Neural cell (in vitro differentiated cells): ENCODE results near the gene ARHGEF12.

ENCODE experiments used
- CTCF ChIP-seq: fragments of 450-650 bp; IDR thresholded peaks from 2 replicates; pipeline ENCODE4 v1.5.1; 2014; ENCODE audit warnings: antibody characterized with exemption, mild to moderate bottlenecking, moderate library complexity; ENCODE audit not compliant: poor library complexity, severe bottlenecking
- EP300 ChIP-seq: fragments of 450-650 bp; conservative IDR thresholded peaks from 2 replicates; pipeline ENCODE4 v1.6.1; 2014; ENCODE audit warnings: antibody characterized with exemption, mild to moderate bottlenecking, moderate library complexity; ENCODE audit not compliant: poor library complexity, severe bottlenecking
- EZH2 ChIP-seq: fragments of 200-600, 300-800 bp; shearing (Covaris generic), sonication (generic); IDR thresholded peaks from 2 replicates; pipeline ENCODE4 v1.6.1; 2014; ENCODE audit warnings: antibody characterized with exemption, low read length, borderline replicate concordance, mild to moderate bottlenecking; ENCODE audit not compliant: insufficient read depth, poor library complexity, severe bottlenecking
- MXI1 ChIP-seq: fragments of 450-650 bp; conservative IDR thresholded peaks from 2 replicates; pipeline ENCODE4 v1.6.1; 2014; ENCODE audit warnings: antibody characterized with exemption, mild to moderate bottlenecking; ENCODE audit not compliant: poor library complexity, severe bottlenecking
- POLR2AphosphoS5 ChIP-seq: IDR thresholded peaks from 2 replicates; pipeline ENCODE4 v1.6.1; 2012
- SMC3 ChIP-seq: fragments of 450-650 bp; conservative IDR thresholded peaks from 2 replicates; pipeline ENCODE4 v1.6.1; 2014; ENCODE audit warnings: antibody characterized with exemption, mild to moderate bottlenecking, moderate library complexity; ENCODE audit not compliant: poor library complexity
- TAF1 ChIP-seq: IDR thresholded peaks from 2 replicates; pipeline ENCODE4 v1.6.1; 2012; ENCODE audit warnings: low read depth
- TF ChIP-seq, protein P1 (sequence below): IDR thresholded peaks from 2 replicates; pipeline ENCODE4 v1.6.1; 2012; ENCODE audit warnings: borderline replicate concordance

DNA sequence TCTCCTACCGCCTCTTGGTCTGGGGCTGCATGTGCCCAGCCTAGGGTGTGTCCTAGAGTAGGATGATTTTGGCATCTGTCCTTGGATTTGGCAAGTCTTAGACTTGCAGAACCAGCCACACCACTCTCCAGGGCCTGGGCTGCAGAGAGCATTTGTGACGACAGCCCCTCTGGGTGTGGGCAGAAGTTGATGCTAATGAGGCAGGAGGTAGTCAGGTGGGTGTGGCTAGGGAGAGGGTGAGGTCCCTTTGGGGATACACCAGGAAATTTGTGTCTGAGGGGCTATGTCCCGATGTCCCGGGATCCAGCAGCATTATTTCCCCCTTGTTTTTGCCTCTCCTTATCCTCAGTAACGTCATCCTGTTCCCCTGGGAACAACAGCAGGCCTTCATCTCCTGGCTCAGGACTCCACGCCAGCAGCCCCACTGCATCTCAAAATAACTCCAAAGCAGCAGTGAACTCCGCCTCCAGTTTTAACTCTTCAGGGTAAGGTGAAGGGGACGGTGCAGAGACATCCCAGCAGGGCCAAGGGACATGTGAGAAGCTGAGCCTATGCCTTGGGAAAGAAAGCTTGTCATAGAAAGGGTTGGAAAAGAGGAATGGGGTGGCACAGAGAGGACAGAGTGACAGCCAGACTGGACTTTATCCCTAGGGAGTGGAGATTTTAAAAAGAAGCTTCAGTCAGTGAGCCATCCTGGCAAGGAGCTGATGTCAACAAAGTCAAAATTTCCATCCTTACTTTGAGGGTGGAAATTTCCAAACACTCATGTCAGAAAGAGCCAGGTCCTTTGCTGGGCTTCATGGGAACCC lies 19.1 kb upstream of the ARHGEF12 start:
- TF ChIP-seq CTCF (no peak), TAF1 (no peak), EP300 (no peak), POLR2AphosphoS5 (no peak), MXI1 (no peak), EZH2 (no peak), SMC3 (no peak)
- TF ChIP-seq, protein P1, sequence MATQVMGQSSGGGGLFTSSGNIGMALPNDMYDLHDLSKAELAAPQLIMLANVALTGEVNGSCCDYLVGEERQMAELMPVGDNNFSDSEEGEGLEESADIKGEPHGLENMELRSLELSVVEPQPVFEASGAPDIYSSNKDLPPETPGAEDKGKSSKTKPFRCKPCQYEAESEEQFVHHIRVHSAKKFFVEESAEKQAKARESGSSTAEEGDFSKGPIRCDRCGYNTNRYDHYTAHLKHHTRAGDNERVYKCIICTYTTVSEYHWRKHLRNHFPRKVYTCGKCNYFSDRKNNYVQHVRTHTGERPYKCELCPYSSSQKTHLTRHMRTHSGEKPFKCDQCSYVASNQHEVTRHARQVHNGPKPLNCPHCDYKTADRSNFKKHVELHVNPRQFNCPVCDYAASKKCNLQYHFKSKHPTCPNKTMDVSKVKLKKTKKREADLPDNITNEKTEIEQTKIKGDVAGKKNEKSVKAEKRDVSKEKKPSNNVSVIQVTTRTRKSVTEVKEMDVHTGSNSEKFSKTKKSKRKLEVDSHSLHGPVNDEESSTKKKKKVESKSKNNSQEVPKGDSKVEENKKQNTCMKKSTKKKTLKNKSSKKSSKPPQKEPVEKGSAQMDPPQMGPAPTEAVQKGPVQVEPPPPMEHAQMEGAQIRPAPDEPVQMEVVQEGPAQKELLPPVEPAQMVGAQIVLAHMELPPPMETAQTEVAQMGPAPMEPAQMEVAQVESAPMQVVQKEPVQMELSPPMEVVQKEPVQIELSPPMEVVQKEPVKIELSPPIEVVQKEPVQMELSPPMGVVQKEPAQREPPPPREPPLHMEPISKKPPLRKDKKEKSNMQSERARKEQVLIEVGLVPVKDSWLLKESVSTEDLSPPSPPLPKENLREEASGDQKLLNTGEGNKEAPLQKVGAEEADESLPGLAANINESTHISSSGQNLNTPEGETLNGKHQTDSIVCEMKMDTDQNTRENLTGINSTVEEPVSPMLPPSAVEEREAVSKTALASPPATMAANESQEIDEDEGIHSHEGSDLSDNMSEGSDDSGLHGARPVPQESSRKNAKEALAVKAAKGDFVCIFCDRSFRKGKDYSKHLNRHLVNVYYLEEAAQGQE: no peak
